Measurements from ENCODE around the gene TOR3A. TPM values are rescaled to one million over a fixed set of nuclear protein-coding genes. Genes with fewer than 3 reads are reported as not detected.
"Not testable (repeated sequence)": the region's sequence is repeated elsewhere in the genome, so short reads cannot be mapped to it uniquely, and the experiment has no call there.

The TOR3A gene
- total RNA-seq, 1 experiment from 2014 or later = 54.6 TPM

GRCh38 chr1:179104611-179105250, 22.9 kb downstream of the TOR3A start:
- no peak for DNase-seq (ENCODE audit: low read depth)

- no peak for DNase-seq (ENCODE audit: low read depth)
These were observed 23.5 kb downstream of the TOR3A start for GRCh38 chr1:179105393-179105792.

- no peak for DNase-seq (ENCODE audit: low read depth)
These were observed 26.1 kb downstream of the TOR3A start for GRCh38 chr1:179107706-179108629.

- DNase-seq (ENCODE audit: low read depth) = no peak
These were observed 26.8 kb downstream of the TOR3A start for GRCh38 chr1:179108644-179109043.

GRCh38 chr1:179115181-179115580, 33.3 kb downstream of the TOR3A start:
- no peak for DNase-seq (ENCODE audit: low read depth)

- DNase-seq (ENCODE audit: low read depth) = no peak
These were observed 37.6 kb downstream of the TOR3A start for GRCh38 chr1:179119513-179119912.

GRCh38 chr1:179120736-179121135, 38.9 kb downstream of the TOR3A start:
- no peak for DNase-seq (ENCODE audit: low read depth)

GRCh38 chr1:179121159-179121938, 39.5 kb downstream of the TOR3A start:
- DNase-seq (ENCODE audit: low read depth) = peak; percentile 39

- DNase-seq (ENCODE audit: low read depth) = peak; percentile 70
These were observed 43.0 kb downstream of the TOR3A start for GRCh38 chr1:179124873-179125272.

- no peak for DNase-seq (ENCODE audit: low read depth)
These were observed 44.6 kb downstream of the TOR3A start for GRCh38 chr1:179126338-179127060.

GRCh38 chr1:179127163-179127895, 45.5 kb downstream of the TOR3A start:
- DNase-seq (ENCODE audit: low read depth) = peak; percentile 61

GRCh38 chr1:179128520-179128919, 46.6 kb downstream of the TOR3A start:
- DNase-seq (ENCODE audit: low read depth) = no peak

- no peak for DNase-seq (ENCODE audit: low read depth)
These were observed 48.0 kb downstream of the TOR3A start for GRCh38 chr1:179129702-179130473.

- DNase-seq (ENCODE audit: low read depth) = not testable (repeated sequence)
These were observed 53.3 kb downstream of the TOR3A start for GRCh38 chr1:179135168-179135567.

- DNase-seq (ENCODE audit: low read depth) = not testable (repeated sequence)
These were observed 53.8 kb downstream of the TOR3A start for GRCh38 chr1:179135707-179136106.

- peak; percentile 53 for DNase-seq (ENCODE audit: low read depth)
These were observed 55.9 kb downstream of the TOR3A start for GRCh38 chr1:179137617-179138255.

GRCh38 chr1:179138755-179139154, 56.9 kb downstream of the TOR3A start:
- DNase-seq (ENCODE audit: low read depth) = not testable (repeated sequence)

GRCh38 chr1:179141592-179142251, 59.9 kb downstream of the TOR3A start:
- peak; percentile 82 for DNase-seq (ENCODE audit: low read depth)

GRCh38 chr1:179142889-179143299, 61.0 kb downstream of the TOR3A start:
- peak; percentile 99 for DNase-seq (ENCODE audit: low read depth)

All from LHCN-M2 (cell line).